GM18507 (cell line): ENCODE data around the gene NOP10.

Source experiments
- DNase-seq: peaks from one replicate; pipeline ENCODE4 v3.0.0; 2011; ENCODE audit warnings: low read depth; ENCODE audit not compliant: insufficient read length; ENCODE audit errors: extremely low spot score
- FAIRE-seq: peaks from 2 replicates; lab custom pipeline; 2011; peaks lifted over from hg19 to GRCh38; lab: Jason Lieb, UNC

NOP10 gene

GRCh38 chr15:34336231-34336990, 6.5 kb downstream of the NOP10 start:
- DNase-seq: no peak
- FAIRE-seq: peak; percentile 82

DNA sequence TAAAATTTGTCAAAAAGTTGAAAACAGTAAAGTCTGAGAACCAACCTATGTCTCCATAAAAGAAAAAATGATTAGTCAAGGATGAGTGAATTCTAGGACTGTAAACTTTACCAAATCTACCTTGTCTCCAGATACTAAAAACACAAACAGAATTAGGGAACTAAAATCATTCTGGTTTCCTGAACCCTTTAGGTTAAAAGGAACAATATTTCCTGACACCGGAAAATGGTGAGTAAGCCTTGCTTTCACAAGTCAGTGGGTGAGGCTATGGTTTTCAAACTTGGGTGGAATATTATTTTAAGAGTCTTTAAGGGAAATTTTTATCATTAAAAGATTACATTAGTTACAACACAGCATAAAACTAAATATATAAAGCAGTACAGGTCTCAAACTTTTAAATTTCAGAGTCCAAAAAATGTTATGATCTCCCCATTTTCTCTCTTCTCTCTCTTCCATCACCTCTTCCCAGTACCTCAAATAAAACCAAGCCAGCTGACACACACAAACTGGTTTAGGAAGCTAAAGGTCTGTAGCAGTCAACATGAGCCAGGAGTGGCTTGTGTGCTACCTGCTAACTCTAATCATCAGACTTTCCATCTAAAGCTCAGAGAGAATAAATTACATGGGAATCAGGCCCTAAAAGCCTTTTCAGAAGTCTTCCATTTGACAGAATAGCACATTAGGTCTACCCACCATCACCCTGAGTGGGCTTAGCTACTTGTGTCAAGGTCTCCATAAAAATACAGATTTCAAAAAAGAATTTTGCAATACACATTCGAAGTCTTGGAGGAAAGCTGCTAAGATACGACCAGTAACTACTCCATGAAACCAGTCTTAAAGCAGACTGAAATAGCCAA, 7.5 kb downstream of the NOP10 start:
- FAIRE-seq (peak; percentile 80), DNase-seq (no peak)

GRCh38 chr15:34334672-34335071, 8.3 kb downstream of the NOP10 start:
- DNase-seq: no peak
- no peak for FAIRE-seq

- no peak for DNase-seq
- no peak for FAIRE-seq
These were observed 10.3 kb downstream of the NOP10 start for GRCh38 chr15:34332553-34333120.

DNA sequence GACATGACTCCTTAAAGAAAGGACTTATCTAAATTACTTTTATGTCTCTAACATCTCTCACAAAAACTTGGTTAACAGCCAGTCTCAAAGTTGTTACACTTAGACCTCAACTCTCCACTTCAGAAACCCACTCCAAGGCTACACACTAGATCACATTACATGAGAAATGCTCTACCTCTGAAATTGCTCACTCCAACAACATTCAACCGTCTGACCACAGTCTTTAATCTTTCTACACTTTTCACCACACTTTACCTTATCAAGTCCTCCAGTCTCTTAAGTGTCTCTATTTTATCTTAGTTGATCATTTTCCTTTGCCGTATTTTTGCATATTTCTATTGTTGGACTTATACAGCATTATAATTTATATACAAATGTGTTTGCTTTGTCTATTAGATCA, 11.1 kb downstream of the NOP10 start:
- DNase-seq (no peak), FAIRE-seq (peak; percentile 59)

DNA sequence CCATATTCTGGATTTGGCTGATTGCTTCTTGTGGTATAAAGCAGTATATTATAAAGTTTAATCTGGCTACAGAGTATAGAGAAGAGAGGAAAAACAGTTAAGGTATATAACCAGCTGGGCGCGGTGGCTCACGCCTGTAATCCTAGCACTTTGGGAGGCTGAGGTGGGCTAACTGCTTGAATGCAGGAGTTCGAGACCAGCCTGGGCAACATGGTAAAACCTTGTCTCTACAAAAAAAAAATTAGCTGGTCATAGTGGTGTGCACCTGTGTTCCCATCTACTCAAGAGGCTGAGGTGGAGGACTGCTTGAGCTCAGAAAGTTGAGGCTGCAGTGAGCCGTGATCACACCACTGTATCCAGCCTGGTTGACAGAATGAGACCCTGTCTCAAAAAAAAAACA, 12.7 kb downstream of the NOP10 start:
- no peak for FAIRE-seq
- DNase-seq: no peak

DNA sequence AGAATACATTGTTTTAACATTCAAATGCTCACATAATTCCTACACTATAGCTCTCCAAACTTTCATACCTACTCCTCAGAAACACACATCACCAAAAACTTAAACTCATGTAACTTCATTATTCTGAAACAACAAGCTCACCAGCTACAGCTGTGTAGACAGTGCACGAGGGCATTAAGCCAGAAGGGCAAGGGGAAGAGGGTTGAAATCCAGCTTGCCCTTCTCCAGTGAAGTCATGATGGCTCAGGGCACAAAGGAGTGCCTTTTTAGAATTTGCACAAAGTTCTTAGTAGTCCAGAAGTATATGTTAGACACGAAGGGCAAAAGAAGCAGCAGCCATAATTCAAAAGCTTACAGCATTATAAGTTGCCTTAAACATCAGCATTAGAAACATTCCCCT, 13.9 kb downstream of the NOP10 start:
- FAIRE-seq (peak; percentile 62), DNase-seq (no peak)

GRCh38 chr15:34327906-34328305, 15.0 kb downstream of the NOP10 start:
- DNase-seq (no peak), FAIRE-seq (no peak)

GRCh38 chr15:34325368-34325767, 17.6 kb downstream of the NOP10 start:
- DNase-seq: no peak
- FAIRE-seq: no peak

DNA sequence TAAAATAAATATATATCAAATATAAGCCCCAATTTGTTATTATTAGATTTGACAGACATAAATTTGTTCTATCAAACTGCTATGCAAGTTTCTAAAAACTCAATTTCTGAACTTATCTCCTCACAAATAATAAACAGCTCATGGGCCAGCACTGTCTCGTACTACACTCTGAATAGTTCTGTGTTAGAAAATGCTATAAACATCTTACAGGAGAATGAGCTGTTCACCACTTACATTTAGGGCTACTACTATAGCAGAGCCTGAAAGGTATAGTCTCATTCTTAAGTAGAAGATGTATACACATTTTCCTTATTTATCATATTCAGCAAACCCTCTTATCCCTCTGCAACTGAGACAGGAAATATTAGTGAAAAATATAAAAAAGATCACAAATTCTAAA, 18.0 kb downstream of the NOP10 start:
- FAIRE-seq (no peak), DNase-seq (no peak)

- DNase-seq (no peak), FAIRE-seq (no peak)
These were observed 19.7 kb downstream of the NOP10 start for GRCh38 chr15:34323217-34323616.

DNA sequence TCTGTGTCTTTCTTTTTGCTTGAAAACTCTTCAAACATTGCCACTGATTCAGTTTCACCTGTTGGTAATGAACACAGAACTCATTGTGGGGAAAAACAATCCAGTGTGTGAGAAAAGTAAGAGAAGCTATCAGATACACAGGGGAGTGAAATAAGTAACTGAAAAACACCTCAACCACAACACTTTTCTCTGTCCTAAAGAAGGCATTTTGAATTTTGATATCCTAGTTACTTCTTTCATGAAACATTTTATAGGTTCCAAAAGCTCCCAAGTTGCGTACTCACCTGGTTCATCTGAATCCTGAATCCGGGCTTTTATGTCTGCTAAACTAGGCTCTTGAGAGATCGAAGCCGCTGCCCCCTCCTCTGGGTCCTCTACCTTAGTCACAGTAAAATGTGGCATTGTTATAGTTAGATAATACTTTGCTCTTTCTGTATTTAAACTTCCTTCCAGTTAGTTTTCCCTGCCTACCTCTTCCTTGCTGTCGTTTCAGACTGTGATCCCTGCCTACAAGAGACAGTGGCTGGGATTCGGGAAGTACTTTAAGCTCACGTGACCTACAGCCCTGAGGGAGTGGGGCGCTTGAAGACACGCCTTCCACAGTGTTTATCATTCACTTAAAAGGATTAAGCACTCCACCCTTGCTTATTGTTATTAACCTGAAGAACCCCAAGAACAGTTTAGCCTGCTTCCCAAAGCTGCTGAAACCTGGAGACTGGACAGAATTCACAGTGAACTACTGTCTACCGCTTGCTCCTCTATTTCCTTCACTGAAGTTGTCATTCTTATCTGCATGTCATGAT, 24.5 kb downstream of the NOP10 start:
- FAIRE-seq (peak; percentile 80), DNase-seq (no peak)

GRCh38 chr15:34314491-34315490, 28.1 kb downstream of the NOP10 start:
- DNase-seq (no peak), FAIRE-seq (no peak)

GRCh38 chr15:34311563-34311962, 31.4 kb downstream of the NOP10 start:
- FAIRE-seq (no peak), DNase-seq (no peak)

DNA sequence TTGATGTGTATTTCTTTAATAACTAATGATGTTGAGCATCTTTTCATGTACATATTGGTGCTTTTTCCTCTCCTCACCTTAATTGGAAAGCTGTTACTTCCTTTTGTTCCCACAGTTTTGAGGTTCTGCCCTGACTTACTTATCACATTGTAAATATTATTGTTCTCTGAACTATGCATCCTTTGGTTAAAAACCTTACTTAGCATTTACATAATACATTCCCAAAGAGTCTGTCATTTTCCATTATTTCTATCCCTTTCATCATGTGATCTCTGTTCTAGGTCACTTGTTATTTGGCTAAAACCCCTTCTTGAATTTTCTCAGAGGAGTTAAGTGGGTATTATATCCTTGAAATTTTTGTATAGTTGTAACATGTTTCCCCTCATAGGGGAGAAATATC, 38.3 kb downstream of the NOP10 start:
- no peak for DNase-seq
- FAIRE-seq: no peak

- FAIRE-seq (no peak), DNase-seq (no peak)
These were observed 41.9 kb downstream of the NOP10 start for GRCh38 chr15:34301058-34301457.

- no peak for FAIRE-seq
- DNase-seq: no peak
These were observed 45.9 kb downstream of the NOP10 start for GRCh38 chr15:34297059-34297458.

DNA sequence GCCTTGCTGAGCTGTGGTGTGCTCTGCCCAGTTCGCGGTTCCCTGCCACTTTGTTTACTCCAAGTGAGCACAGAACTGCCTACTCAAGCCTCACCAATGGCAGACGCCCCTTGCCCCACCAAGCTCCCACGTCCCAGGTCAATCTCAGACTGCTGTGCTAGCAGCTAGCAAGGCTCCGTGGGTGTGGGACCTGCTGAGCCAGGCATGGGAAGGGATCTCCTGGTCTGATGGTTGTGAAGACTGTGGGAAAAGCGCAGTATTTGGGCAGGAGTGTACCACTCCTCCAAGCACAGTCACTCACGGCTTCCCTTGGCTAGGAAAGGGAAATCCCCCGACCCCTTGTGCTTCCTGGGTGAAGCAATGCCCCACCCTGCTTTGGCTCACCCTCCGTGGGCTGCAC, 50.3 kb downstream of the NOP10 start:
- FAIRE-seq: no peak
- DNase-seq: no peak
